ENCODE measurements around the gene PAPPA2. TPM values are rescaled to one million over a fixed set of nuclear protein-coding genes. Genes with fewer than 3 reads are reported as not detected.

PAPPA2 gene
- total and polyA plus RNA-seq, 12 donors = 0.03 to 0.87 (median 0.10) TPM; not detected in 1

DNA sequence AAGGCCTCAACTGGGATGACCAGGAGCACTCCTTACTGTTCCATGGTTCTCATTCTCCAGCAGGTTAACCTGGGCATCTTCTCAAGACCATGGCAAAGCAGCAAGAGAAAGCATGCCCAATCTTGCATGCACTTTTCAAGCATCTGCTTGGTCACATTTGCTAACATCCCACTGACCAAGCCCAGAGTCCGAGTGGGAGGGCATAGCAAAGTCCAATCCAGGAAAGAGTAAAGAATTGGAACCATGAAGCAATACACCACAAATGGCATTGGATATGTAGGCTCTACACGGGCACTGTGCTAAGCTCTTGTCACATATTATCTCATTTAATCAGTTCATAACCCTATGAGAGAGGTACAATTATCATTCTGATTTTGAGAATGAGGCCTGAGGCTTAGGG is 73.6 kb downstream of the PAPPA2 start:
- TF ChIP-seq POLR2A (IDR thresholded peaks at IDR 0.05) = no peak
- TF ChIP-seq, protein P1, sequence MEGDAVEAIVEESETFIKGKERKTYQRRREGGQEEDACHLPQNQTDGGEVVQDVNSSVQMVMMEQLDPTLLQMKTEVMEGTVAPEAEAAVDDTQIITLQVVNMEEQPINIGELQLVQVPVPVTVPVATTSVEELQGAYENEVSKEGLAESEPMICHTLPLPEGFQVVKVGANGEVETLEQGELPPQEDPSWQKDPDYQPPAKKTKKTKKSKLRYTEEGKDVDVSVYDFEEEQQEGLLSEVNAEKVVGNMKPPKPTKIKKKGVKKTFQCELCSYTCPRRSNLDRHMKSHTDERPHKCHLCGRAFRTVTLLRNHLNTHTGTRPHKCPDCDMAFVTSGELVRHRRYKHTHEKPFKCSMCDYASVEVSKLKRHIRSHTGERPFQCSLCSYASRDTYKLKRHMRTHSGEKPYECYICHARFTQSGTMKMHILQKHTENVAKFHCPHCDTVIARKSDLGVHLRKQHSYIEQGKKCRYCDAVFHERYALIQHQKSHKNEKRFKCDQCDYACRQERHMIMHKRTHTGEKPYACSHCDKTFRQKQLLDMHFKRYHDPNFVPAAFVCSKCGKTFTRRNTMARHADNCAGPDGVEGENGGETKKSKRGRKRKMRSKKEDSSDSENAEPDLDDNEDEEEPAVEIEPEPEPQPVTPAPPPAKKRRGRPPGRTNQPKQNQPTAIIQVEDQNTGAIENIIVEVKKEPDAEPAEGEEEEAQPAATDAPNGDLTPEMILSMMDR (IDR thresholded peaks at IDR 0.05) = no peak
- intact Hi-C loops (cut with DNase I) = no loop called here
- Histone ChIP-seq H3K27me3 (no peaks in the 10 kb centered on the region), H3K4me3 (no peak overlapping the region), H3K4me1 (replicated peaks in 1 of 2) (no peaks in the 10 kb centered on the region), H3K27ac (no peak overlapping the region), H3K9me3 (replicated peaks in 1 of 3) (no peaks in the 10 kb centered on the region), H3K36me3 (replicated peaks in 1 of 2) (no peaks in the 10 kb centered on the region)
- WGBS, 4 donors = 68 to 84% (median 77%) methylated on average over 2 of the region's 2 CpGs
- no peak for DNase-seq

DNA sequence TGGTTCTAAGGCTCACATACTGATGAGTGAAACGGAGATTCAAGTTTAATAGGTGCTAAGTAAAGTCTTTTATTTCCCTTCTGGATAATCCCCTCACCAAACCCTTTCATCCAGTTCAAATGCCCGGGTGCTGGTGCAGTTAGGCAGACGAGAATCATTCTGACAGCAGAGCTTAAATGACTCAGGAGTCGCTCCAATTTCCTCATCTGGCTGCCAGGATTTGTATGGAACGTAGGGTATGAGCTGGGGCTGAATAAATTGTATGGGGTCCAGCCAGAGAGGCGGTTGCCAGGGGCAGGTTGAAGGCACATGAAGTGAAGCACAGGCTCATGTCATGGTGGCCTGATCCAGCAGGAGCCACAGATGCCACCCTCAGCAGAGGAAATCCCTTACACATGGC is 76.0 kb downstream of the PAPPA2 start:
- Histone ChIP-seq H3K27me3 (no peaks in the 10 kb centered on the region), H3K4me1 (replicated peaks in 1 of 2) (no peaks in the 10 kb centered on the region), H3K36me3 (replicated peaks in 1 of 2) (no peaks in the 10 kb centered on the region), H3K4me3 (no peak overlapping the region), H3K9me3 (replicated peaks in 1 of 3) (no peaks in the 10 kb centered on the region), H3K27ac (no peak overlapping the region)
- no peak for TF ChIP-seq POLR2A (IDR thresholded peaks at IDR 0.05)
- TF ChIP-seq, protein P1 (IDR thresholded peaks at IDR 0.05) = no peak
- intact Hi-C loops (cut with DNase I) = no loop called here
- DNase-seq = no peak
- WGBS, 4 donors = 53 to 64% (median 54%) methylated on average over 6 of the region's 6 CpGs

DNA sequence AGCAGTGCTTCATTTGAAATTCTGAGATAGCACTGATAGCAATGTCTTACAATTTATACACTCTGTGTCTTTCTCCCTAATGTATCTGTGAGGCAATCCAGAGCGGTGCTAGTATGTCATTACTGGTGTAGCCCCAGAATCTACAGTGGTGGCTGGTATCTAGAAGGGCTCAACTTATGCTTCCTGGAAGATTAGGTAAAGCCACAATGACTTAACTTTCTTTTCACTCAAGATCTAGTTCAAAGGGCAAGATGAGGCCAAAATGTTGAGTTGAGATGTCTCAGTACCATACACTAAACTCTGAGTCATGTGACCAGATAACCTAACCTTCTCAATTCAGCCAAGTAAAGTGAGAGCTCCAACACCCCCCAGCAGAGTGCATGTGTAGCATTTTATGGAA is 77.5 kb downstream of the PAPPA2 start:
- intact Hi-C loops (cut with DNase I) = no loop called here

DNA sequence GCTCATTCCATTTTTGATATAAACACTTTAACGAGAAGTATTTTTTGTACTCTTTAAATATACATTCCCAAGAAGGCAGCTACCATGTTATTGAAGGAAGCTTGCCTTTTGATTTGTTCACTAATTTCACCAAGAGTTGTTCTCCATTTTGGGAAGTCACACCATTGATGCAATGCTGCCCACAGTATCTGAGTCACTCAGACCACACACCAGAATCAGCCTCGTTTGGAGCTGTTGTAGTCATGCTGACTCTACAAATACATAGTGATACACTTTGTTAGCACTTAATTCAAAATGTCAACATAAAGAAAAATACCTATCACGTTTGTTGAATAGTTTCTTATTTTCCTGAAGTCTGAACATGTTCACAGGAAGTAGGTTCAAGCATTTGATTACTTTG is 78.7 kb downstream of the PAPPA2 start:
- Histone ChIP-seq H3K4me3 (no peak overlapping the region), H3K27me3 (no peaks in the 10 kb centered on the region), H3K27ac (no peak overlapping the region), H3K9me3 (replicated peaks in 1 of 3) (no peaks in the 10 kb centered on the region), H3K36me3 (replicated peaks in 1 of 2) (no peaks in the 10 kb centered on the region), H3K4me1 (replicated peaks in 1 of 2) (no peaks in the 10 kb centered on the region)
- no peak for DNase-seq
- intact Hi-C loops (cut with DNase I) = no loop called here
- no peak for TF ChIP-seq POLR2A (IDR thresholded peaks at IDR 0.05)
- TF ChIP-seq, protein P1 (IDR thresholded peaks at IDR 0.05) = no peak
- WGBS, 4 donors = 48 to 57% (median 51%) methylated on average over 3 of the region's 3 CpGs

More for the DNA sequence above, 77.5 kb downstream of the PAPPA2 start:
- H3K36me3 ChIP-seq (replicated peaks in 1 of 2) = no peaks in the 10 kb centered on the region
- TF ChIP-seq, protein P1 (IDR thresholded peaks at IDR 0.05) = no peak
- TF ChIP-seq POLR2A (IDR thresholded peaks at IDR 0.05) = no peak
- no peak for DNase-seq
- H3K4me3 ChIP-seq = no peak overlapping the region
- no peaks in the 10 kb centered on the region for H3K27me3 ChIP-seq
- H3K9me3 ChIP-seq (replicated peaks in 1 of 3) = no peaks in the 10 kb centered on the region
- whole genome bisulfite sequencing, 4 donors = 82 to 97% (median 88%) methylated on average over 1 of the region's 1 CpG
- no peak overlapping the region for H3K27ac ChIP-seq
- no peaks in the 10 kb centered on the region for H3K4me1 ChIP-seq (replicated peaks in 1 of 2)
